Smooth muscle cell of the brain vasculature (primary cell): Measurements from ENCODE around the gene CAPZB.

Experiments used
- DNase-seq: peaks from one replicate; pipeline ENCODE4 v3.0.0-alpha.2; 2012; ENCODE audit warnings: low read depth, low spot score

CAPZB gene

GRCh38 chr1:19385869-19386591 lies 99.3 kb downstream of the CAPZB start:
- DNase-seq, result peak; percentile 51

GRCh38 chr1:19385221-19385620 lies 100.1 kb downstream of the CAPZB start:
- no peak for DNase-seq

GRCh38 chr1:19384772-19385187 lies 100.6 kb downstream of the CAPZB start:
- DNase-seq, result no peak

GRCh38 chr1:19384113-19384512 lies 101.2 kb downstream of the CAPZB start:
- peak; percentile 62 for DNase-seq

GRCh38 chr1:19382222-19382621 lies 103.1 kb downstream of the CAPZB start:
- no peak for DNase-seq

- DNase-seq, result no peak
Observed at GRCh38 chr1:19381261-19381660, 104.1 kb downstream of the CAPZB start.

- DNase-seq, result no peak
Observed at GRCh38 chr1:19377812-19378718, 107.3 kb downstream of the CAPZB start.

GRCh38 chr1:19376428-19377372 lies 108.6 kb downstream of the CAPZB start:
- no peak for DNase-seq

GRCh38 chr1:19375631-19376400 lies 109.5 kb downstream of the CAPZB start:
- no peak for DNase-seq

GRCh38 chr1:19374926-19375325 lies 110.4 kb downstream of the CAPZB start:
- no peak for DNase-seq

GRCh38 chr1:19374083-19374801 lies 111.1 kb downstream of the CAPZB start:
- DNase-seq, result no peak

GRCh38 chr1:19373211-19374082 lies 111.9 kb downstream of the CAPZB start:
- DNase-seq, result no peak

GRCh38 chr1:19372602-19373001 lies 112.7 kb downstream of the CAPZB start:
- DNase-seq, result no peak

- DNase-seq, result no peak
Observed at GRCh38 chr1:19372136-19372514, 113.2 kb downstream of the CAPZB start.

- no peak for DNase-seq
Observed at GRCh38 chr1:19371226-19372135, 113.9 kb downstream of the CAPZB start.

GRCh38 chr1:19370453-19371170 lies 114.7 kb downstream of the CAPZB start:
- no peak for DNase-seq

GRCh38 chr1:19369396-19370090 lies 115.8 kb downstream of the CAPZB start:
- DNase-seq, result no peak
